NCI-H2227 treated with DMSO at 0.1 percent for 48 hours (cell line): ENCODE measurements around the gene RGS10.
"Not testable (repeated sequence)": the region's sequence is repeated elsewhere in the genome, so short reads cannot be mapped to it uniquely, and the experiment has no call there.

Experiments used
- DNase-seq: peaks from one replicate; lab custom pipeline; 2025; lab: John Stamatoyannopoulos, UW

The RGS10 gene

DNA sequence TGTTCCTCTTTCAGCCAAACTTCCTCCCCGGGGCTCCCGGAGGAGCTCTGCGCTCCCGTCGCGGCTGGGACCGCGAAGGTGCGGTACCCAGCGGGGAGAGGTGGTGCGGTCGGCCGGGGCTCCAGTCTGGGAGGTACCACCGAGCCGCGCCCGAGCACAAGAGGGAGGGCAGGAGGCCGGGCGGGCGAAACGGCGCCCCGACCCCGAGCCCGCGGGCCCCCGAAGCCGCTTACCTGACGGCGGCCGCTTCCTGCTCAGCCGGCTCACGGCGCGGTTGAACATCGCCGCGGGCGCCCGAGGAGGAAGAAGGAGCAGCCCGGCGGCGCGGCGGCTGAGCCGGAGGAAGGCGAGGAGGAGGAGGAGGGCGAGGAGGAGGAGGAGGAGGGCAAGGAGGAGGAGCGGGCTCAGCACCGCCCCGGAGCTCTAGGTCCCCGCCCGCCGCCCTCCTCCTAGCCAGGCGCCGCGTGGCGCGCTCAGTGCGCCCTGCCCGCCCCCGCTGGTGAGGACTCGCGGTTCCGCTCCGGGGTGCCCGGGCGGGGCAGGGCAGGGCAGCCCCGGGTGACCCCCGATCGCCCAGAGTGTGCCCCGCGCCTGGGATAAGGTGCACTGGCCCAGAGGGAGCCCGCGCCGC lies at the start of gene RGS10:
RGS10 (minus strand) TSS at position 363 of the 631 bp plus-strand sequence; CDS start at position 282, 81 bp downstream.
- DNase-seq = no peak

DNA sequence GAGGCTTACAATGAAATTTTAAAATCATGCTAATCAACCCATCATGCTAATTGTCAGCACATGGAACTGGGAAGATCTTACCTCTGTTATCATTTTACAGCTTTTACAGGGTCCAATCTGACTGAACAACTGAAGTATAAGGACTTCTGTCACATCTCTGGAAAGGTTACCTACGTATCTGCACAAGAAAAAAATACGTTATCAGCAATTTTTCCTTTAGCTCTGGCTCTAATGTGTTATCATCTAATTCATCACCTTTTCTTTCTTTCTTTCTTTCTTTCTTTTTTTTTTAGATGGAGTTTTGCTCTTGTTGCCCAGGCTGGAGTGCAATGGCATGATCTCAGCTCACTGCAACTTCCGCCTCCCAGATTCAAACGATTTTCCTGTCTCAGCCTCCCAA lies 45.6 kb upstream of the RGS10 start:
- no peak for DNase-seq

DNA sequence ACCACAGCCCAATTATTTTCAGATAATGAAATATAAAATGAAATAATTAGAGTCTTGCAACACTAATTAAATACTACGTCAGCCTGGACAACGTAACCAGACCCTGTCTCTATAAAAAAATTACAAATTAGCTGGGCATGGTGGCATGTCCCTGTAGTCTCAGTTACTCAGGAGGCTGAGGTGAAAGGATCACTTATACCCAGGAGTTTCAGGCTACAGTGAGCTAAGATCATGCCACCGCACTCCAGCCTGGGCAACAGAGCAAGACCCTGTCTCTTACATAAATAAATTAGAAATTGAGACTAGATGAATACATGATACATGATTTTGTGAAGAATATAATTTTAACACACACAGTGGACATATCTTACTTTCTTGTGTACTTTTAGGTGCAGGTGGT lies 35.8 kb upstream of the RGS10 start:
- DNase-seq = no peak

DNA sequence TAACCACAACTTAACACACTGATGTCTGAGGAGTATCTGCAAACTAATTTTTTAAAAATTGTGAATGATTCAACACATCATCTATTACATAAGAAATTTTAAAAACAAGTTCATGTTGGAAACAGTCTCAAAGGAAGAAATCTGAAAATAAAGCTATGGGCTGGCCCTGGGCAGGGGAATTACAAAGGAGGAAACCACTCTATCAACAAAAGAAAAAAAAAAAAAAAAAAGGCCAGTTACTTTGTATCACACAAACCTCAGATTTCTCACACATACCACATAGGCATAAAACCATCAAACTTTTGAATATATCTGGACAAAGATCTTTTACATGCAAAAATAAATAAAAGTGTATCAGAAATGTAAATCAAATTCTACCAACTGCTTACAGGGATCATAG lies 33.5 kb upstream of the RGS10 start:
- DNase-seq = no peak

DNA sequence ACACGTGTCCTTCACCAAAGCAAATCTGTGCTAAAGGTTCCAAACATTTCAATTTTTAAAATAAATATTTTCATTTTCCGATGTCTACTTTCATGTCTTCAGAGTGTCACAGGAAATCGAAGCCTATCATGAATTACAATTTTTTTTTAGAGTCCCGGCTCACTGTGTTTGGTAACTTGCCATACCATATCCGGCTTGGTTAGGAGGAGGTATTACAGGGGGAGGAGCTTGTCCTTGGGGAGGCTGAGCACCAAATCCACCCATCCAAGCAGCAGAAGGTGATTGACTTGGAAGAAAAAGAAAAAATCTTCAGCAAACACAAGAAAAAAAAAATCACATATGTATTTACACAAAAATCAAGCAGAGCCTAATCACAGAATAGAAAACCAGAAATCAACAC lies 33.0 kb upstream of the RGS10 start:
- DNase-seq = no peak

GRCh38 chr10:119567978-119568377 lies 25.5 kb upstream of the RGS10 start:
- no peak for DNase-seq

DNA sequence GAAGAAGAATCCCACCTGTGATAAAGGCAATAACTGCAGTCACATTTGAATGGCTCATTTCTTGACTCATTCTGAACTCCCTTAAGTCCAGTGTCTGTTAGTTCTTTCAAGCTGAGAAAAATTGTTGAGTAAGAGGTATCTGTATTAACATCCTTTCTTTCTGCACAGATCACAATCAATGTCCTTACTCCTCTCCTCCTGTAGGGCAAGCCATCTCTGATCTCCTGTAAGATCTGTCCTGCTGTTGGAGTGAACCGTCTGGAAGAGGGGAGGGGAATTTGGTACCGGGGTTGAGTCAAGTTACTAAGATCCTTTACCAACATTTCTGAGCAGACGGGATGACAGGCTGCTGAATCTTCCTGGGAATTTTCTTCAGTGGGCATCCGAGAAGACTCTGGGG lies 19.6 kb upstream of the RGS10 start:
- no peak for DNase-seq

- not testable (repeated sequence) for DNase-seq
Observed at GRCh38 chr10:119559511-119559910, 17.0 kb upstream of the RGS10 start.

DNA sequence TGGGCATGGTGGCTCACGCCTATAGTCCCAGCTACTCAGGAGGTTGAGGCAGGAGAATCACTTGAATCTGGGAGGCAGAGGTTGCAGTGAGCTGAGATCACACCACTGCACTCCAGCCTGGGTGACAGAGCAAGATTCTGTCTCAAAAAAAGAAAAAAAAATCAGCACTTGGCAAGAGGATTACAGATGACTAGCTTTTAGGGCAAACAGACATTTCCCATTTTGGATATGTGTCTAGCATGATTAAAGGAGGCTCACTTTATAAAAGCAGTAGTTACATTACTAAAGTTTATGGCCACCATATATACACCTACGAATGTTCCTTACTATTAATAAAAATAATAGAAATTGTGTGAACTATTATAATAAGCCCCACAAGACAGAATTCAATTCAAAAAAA lies 13.6 kb upstream of the RGS10 start:
- not testable (repeated sequence) for DNase-seq

DNA sequence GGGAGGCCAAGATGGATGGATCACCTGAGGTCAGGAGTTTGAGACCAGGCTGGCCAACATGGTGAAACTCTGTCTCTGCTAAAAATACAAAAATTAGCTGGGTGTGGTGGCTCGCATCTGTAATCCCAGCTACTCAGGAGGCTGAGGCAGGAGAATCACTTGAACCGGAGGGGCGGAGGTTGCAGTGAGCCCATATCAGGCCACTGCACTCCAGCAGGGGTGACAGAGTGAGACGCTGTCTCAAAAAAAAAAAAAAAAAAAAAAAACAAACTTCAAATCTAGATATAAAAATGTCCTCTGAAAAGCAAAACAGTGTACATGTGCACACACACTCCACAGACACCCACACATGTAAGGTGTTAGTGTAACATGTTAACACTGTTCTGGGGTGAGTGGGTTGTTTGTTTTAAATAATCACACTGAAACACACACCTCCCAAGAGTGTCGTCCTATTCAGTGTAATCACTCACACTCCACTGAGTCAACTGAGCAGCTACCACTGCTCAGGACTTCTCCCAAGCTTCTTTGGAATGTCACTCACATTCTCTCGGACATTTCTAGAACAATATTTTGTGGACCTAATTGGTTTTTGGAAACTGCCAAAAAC lies 12.8 kb upstream of the RGS10 start:
- no peak for DNase-seq

DNA sequence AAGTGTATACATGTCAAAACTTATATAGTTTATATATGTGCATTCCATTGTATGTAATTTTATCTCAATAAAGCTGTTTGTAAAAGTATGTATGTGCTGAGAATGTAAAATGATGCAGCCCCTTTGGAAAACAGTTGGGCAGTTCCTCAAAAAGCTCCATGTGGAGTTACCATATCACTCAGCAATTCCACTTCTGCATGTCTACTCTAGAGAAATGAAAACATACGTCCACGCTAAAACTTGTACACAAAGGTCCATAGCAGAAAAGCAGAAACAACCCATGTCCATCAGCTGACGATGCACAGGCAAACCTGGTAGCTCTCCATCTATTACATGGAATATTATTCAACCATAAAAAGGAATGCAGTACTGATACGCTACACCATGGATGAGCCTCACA lies 8.3 kb upstream of the RGS10 start:
- DNase-seq = no peak

GRCh38 chr10:119549247-119549999 lies 6.9 kb upstream of the RGS10 start:
- DNase-seq = no peak

DNA sequence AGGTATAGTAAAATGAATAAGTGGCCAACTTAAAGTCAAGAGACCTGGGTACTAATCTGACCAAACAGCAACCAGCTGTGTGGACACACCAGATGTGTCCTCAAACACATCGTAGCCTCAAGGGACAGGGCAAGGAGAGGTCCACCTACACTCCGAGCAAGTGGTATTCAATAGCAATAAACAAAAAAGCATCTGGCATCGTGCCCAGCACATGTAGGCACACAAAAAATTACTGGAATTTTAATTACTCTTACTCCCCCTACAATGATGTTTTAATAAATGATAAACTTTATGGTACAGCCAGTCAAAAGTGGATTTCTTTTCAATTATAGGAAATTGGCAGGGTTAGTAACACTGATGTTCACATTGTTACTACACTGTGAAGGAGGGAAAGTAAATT lies 3.5 kb upstream of the RGS10 start:
- DNase-seq = no peak

DNA sequence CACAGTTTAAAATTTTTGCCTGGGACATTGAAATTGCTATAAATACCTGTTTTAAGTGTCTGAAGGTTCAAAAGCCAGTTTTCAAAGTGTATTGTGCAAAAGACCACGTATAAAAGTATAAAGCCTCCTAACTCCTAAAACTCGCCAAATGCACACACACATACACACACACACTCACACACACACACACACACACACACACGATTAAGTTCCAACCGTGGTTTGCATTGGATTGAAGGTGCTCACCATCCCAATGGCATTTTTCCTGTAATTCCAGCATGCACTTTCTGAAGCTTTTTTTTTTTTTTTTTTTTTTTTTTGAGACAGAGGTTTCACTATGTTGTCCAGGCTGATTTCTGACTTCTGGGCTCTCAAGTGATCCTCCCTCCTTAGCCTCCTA lies 2.8 kb upstream of the RGS10 start:
- no peak for DNase-seq

DNA sequence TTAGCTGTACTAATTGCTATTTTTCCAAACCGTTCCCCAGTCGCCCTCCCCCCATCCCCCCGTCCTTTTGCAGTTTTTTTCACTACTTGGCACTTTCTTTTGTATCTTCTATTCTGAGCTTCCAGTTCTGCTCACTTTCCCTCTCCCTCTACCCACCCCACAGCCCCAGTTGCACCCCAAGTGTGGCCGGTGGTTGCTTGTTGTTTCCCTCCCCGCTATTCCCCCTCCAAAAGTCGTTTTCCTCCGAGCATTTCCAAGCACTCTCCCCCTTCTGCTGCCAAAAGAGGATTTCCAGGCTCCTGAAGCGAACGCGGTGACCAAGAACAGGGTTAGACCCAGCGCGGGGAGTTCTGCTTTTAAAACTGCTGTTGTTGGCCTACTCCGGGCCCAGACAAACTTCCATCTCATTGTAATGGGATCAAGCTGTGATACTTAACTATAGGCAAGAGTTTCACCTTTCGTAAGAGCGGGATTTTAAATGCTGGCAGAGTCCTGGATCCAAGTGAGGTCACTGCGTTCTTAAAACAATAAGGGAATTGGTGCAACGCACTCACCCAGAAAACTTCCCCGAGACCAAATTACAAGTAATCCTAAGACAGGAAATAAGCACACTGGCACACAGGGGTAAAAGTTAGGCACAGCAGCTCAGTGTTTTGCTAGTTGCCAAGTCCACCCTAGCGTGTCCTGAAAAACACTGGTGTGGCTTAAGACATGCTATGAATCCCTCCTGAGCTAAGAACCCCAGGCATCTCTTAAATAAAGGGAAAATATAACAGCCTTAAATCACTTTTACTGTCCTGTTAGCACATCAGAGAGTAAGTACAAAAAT lies 1.5 kb upstream of the RGS10 start:
- DNase-seq = no peak

DNA sequence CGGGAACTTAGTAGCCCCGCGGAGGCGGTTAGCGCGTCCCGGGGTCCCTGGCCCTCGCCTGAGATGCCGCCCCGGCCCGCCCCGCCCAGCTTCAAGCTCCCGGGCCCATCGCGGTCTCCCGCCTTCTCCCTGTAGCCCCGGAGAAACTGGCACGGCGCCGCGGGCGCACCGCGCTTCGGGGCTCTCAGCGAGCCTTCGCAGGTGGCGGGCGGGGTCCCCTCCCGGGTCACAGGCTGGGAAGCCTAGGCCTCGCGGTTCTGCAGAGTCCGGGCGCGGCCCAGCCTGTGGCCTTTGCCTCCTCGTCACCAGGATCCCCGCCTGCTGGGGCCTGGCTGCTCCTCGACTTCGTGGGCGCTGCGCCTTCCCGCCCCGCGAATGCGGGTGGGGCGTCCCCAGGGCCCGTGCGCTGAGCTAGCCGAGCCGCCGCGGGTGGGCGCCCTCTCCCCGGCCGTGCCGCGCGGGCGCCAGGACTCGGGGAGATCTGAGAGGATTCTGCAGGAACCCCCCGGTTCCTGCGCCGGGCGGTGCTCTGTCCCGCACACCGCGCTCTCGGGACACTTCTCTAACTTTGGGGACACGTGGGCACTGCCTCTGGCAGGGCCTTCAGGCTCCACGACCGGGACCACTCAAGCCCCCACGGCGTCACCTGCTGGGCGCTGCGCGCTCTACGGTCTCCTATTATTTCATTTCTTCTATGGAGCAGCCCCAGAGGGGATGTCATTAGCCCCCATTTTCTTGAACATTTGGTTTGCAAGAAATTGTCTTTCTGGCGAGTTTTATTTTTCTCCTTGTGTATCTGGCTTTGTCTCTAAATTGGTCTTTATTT lies 682 bp upstream of the RGS10 start:
- no peak for DNase-seq

DNA sequence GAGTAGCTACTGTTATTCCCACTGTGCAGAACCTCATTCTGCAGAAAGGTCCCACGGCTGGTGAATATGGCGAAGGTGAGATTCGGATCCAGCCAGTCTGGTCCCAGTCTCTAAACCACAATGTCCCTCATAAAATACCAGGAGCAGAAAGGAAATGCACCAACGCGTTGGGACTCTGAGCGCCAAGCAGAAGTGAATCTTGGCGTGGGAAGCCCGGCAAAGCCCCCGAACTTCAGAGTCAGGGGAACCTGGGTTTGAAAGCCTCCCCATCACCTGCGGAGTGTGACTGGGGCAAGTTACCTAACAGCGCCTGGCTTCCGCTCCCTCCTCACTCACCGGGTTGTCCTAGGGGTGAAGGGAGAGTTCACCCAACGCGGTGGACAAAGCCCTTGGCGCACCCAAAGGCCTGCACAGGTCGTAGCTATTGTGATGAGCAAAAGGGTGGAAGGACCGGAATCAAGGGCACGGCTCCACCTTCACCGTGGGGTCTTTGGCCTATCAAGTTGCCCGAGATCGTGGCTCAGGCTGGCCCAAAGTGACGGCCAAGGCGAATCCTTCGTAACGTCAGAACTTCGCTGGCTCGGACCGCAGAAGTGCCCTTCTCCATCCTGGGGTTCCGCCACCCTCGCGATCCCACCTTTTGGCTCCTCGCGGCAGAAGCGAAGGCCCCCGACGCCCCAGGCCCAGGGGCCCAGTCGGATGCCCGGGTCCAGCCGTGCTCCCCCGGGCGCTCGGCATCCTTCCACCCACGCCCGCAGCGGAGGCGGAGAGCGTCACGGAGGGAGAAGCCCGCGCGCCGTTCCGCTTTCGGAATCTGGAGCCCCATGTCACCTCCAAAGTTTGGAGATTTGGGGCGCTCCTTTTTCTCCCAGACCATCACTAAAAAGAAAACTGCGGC lies 811 bp downstream of the RGS10 start:
- DNase-seq = no peak

GRCh38 chr10:119541046-119541445 lies 1.5 kb downstream of the RGS10 start:
- no peak for DNase-seq

DNA sequence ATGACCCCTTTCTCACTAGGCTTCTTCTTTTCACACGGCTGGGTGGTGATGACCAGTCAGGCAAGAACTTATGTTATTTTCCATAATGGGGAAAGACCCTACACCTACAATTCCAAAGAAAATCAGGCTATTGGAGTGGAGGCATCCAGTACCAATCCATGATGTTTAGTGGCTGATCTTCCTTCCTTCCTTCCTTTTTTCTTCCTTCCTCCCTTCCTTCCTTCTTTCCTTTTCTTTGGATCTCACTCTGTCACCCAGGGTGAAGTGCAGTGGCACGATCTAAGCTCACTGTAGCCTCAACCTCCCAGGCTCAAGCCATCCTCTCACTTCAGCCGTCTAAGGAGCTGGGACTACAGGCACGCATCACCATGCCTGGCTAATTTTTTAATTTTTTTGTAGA lies 2.5 kb downstream of the RGS10 start:
- no peak for DNase-seq

DNA sequence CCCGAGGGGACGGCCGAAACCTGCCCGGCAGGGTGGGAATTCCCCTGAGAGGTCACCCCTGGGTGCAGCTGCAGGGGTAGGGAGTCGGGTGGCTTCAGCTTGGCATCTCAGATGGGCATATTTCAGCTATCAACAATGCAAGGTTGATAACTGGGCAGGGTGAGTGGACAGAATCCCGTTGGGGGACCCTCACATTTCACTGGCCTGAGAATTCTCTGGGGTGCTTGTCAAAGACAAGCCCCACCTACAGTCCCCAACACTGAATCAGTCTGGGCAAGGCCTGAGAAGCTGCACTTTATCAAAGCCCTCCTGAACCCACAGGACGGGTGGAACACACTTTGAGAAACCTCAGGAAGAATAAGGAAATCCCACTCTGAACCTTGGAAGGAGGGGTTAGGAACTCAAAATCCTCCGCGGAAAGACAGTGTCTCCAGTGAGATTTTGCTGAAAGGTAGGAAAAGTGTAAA lies 3.1 kb downstream of the RGS10 start:
- DNase-seq = no peak
